HEK293 (cell line): ENCODE measurements around the gene ATP8B4.

Experiments
- CTCF ChIA-PET: fragments of 350-600 bp; formaldehyde crosslinking; extraction: SDS; loops from one replicate; lab custom pipeline; 2021; ENCODE audit warnings: antibody characterized with exemption; lab: Yijun Ruan, JAX
- POLR2A ChIA-PET: fragments of 300-600 bp; formaldehyde crosslinking; extraction: SDS; loops from one replicate; lab custom pipeline; 2020; ENCODE audit warnings: antibody characterized with exemption, inconsistent platforms; lab: Yijun Ruan, JAX
- H3K27ac ChIP-seq: fragments of 200-500 bp; sonication (Bioruptor generic); 2 replicates; pipeline ENCODE4 v1.5.1; 2014; ENCODE audit warnings: low read depth, low read length, control low read depth, inconsistent platforms; ENCODE audit errors: extremely low read depth
- H3K36me3 ChIP-seq, 2 experiments: fragments of 200-500 bp in 1 of 2; sonication (Bioruptor generic) in 1 of 2; 1 replicate in 1 of 2; 2 replicates in 1 of 2; pipeline ENCODE4 v1.5.1; 2014 to 2017; ENCODE audit warnings: inconsistent platforms in 2 of 2, low read length in 2 of 2; ENCODE audit not compliant: control insufficient read depth in 2 of 2, insufficient read depth in 1 of 2
- H3K4me1 ChIP-seq: fragments of 200-500 bp; sonication (Bioruptor generic); 2 replicates; pipeline ENCODE4 v1.5.1; 2014; ENCODE audit warnings: mild to moderate bottlenecking, low read length, inconsistent platforms; ENCODE audit not compliant: control insufficient read depth, insufficient read depth
- H3K4me3 ChIP-seq: 2 replicates; pipeline ENCODE4 v1.5.1; 2011; ENCODE audit warnings: low read depth, mild to moderate bottlenecking, control low read depth, low read length, moderate library complexity
- H3K9me3 ChIP-seq: fragments of 200-500 bp; sonication (Bioruptor generic); 2 replicates; pipeline ENCODE4 v1.5.1; 2014; ENCODE audit warnings: low read depth, low read length, inconsistent platforms; ENCODE audit not compliant: control insufficient read depth, insufficient read depth
- GLIS2 ChIP-seq: fragments of 450-650 bp; formaldehyde crosslinking; IDR thresholded peaks from 2 replicates; pipeline ENCODE4 v1.5.1; 2016; ENCODE audit warnings: missing biosample characterization, missing genetic modification characterization
- KLF8 ChIP-seq: fragments of 450-650 bp; formaldehyde crosslinking; IDR thresholded peaks from 2 replicates; pipeline ENCODE4 v1.5.1; 2016; ENCODE audit warnings: missing biosample characterization, missing genetic modification characterization
- SCRT2 ChIP-seq: fragments of 450-650 bp; formaldehyde crosslinking; IDR thresholded peaks from 2 replicates; pipeline ENCODE4 v1.5.1; 2016; ENCODE audit warnings: missing biosample characterization, missing genetic modification characterization
- TCF7L2 ChIP-seq: IDR thresholded peaks from 2 replicates; pipeline ENCODE4 v1.6.1; 2011; ENCODE audit warnings: low read depth, mild to moderate bottlenecking, inconsistent platforms, low read length, moderate library complexity, borderline replicate concordance
- TRIM28 ChIP-seq: IDR thresholded peaks from 2 replicates; pipeline ENCODE4 v1.6.1; 2011; ENCODE audit warnings: low read length, control low read depth, borderline replicate concordance
- ZBTB21 ChIP-seq: fragments of 450-650 bp; formaldehyde crosslinking; IDR thresholded peaks from 2 replicates; pipeline ENCODE4 v1.5.1; 2017; ENCODE audit warnings: missing biosample characterization, missing genetic modification characterization
- ZBTB7A ChIP-seq: fragments of 450-650 bp; formaldehyde crosslinking; IDR thresholded peaks from 2 replicates; pipeline ENCODE4 v1.5.1; 2016; ENCODE audit warnings: low read depth, missing biosample characterization, missing genetic modification characterization
- ZNF302 ChIP-seq: fragments of 450-650 bp; formaldehyde crosslinking; IDR thresholded peaks from 2 replicates; pipeline ENCODE4 v1.5.1; 2016; ENCODE audit warnings: missing biosample characterization, missing genetic modification characterization, low read depth
- ZSCAN23 ChIP-seq: fragments of 450-650 bp; formaldehyde crosslinking; IDR thresholded peaks from 2 replicates; pipeline ENCODE4 v1.5.1; 2016; ENCODE audit warnings: missing biosample characterization, missing genetic modification characterization
- TF ChIP-seq, protein P1 (sequence below): fragments of 450-650 bp; formaldehyde crosslinking; IDR thresholded peaks from 2 replicates; pipeline ENCODE4 v1.5.1; 2016; ENCODE audit warnings: missing biosample characterization, missing genetic modification characterization
- TF ChIP-seq, protein P2 (sequence below): fragments of 450-650 bp; formaldehyde crosslinking; IDR thresholded peaks from 2 replicates; pipeline ENCODE4 v1.5.1; 2016; ENCODE audit warnings: missing biosample characterization, missing genetic modification characterization
- TF ChIP-seq, protein P3 (sequence below): fragments of 450-650 bp; formaldehyde crosslinking; IDR thresholded peaks from 2 replicates; pipeline ENCODE4 v1.5.1; 2016; ENCODE audit warnings: missing biosample characterization, missing genetic modification characterization

Gene ATP8B4

DNA sequence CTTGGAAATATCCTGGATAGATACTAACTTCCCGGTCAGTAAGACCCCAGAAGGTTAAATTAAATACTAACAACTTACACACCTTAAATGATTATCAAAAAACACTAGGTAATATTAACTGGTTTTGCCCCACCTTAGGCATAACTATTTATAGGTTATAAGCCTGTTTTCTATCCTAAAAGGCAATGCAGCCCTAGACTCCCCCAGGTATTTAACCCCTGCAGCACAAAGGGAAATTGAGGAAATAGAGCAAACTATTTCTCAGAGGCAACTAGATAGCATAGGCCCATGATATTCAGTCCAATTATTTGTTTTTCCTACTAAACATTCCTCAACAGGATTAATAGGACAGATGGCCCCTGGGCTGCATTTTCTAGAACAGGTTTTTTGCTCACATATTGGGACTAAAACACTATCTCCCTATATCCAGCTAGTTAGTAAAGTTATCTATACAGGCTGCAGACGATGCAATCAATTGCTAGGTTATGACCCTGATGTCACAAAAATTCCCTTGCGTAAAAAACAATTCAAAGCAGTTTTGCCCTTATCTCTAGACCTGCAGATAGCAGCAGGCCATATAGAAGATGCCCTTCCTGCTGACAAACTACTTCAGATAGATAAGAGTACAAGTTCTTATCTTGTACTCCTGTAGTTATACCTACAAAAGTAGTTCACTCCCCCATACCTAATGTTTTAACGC, 276.9 kb downstream of the ATP8B4 start:
- no peaks in the 10 kb centered on the region for H3K4me1 ChIP-seq
- H3K36me3 ChIP-seq: no peaks in the 10 kb centered on the region
- ChIA-PET POLR2A (no interaction called here), CTCF (no interaction called here)
- H3K4me3 ChIP-seq: no peak overlapping the region
- H3K27ac ChIP-seq: no peak overlapping the region
- no peak for TF ChIP-seq TCF7L2
- TF ChIP-seq, protein P1, sequence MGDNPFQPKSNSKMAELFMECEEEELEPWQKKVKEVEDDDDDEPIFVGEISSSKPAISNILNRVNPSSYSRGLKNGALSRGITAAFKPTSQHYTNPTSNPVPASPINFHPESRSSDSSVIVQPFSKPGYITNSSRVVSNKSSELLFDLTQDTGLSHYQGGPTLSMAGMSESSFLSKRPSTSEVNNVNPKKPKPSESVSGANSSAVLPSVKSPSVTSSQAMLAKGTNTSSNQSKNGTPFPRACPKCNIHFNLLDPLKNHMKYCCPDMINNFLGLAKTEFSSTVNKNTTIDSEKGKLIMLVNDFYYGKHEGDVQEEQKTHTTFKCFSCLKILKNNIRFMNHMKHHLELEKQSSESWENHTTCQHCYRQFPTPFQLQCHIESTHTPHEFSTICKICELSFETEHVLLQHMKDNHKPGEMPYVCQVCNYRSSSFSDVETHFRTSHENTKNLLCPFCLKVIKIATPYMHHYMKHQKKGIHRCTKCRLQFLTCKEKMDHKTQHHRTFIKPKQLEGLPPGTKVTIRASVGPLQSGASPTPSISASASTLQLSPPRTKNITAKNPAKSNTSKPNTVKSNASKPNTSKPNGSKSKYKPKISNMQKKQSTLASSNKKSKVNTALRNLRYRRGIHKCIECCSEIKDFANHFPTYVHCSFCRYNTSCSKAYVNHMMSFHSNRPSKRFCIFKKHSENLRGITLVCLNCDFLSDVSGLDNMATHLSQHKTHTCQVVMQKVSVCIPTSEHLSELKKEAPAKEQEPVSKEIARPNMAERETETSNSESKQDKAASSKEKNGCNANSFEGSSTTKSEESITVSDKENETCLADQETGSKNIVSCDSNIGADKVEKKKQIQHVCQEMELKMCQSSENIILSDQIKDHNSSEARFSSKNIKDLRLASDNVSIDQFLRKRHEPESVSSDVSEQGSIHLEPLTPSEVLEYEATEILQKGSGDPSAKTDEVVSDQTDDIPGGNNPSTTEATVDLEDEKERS: no peak
- TF ChIP-seq TRIM28: no peak
- no peak for TF ChIP-seq ZBTB7A (tag by site-specific recombination)
- TF ChIP-seq GLIS2: no peak
- TF ChIP-seq ZSCAN23 (tag by site-specific recombination): no peak
- TF ChIP-seq, protein P2, sequence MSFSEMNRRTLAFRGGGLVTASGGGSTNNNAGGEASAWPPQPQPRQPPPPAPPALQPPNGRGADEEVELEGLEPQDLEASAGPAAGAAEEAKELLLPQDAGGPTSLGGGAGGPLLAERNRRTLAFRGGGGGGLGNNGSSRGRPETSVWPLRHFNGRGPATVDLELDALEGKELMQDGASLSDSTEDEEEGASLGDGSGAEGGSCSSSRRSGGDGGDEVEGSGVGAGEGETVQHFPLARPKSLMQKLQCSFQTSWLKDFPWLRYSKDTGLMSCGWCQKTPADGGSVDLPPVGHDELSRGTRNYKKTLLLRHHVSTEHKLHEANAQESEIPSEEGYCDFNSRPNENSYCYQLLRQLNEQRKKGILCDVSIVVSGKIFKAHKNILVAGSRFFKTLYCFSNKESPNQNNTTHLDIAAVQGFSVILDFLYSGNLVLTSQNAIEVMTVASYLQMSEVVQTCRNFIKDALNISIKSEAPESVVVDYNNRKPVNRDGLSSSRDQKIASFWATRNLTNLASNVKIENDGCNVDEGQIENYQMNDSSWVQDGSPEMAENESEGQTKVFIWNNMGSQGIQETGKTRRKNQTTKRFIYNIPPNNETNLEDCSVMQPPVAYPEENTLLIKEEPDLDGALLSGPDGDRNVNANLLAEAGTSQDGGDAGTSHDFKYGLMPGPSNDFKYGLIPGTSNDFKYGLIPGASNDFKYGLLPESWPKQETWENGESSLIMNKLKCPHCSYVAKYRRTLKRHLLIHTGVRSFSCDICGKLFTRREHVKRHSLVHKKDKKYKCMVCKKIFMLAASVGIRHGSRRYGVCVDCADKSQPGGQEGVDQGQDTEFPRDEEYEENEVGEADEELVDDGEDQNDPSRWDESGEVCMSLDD (tag by site-specific recombination): no peak
- TF ChIP-seq, all 188 proteins: peak for 0
- H3K9me3 ChIP-seq: no peaks in the 10 kb centered on the region

DNA sequence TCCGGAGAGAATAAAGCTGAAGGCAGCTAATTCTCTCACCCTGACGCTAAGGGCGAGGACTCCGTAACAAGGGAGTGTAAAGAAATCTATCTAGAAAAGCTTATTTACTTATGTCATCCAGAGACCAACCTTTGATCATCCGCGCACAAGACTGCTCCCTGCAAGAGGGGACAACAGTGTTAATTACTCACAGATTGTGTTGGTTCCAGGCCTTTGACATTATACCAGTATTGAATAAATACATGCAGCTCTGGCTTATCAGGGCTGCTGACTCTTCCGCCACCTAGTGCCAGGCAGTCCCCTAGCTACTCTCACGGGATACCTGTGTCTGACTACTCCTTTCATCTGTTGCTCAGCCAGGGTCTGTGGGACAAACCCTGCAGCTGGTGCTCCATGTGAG, 286.5 kb downstream of the ATP8B4 start:
- Histone ChIP-seq H3K27ac (no peak overlapping the region), H3K4me1 (no peaks in the 10 kb centered on the region), H3K4me3 (no peak overlapping the region), H3K9me3 (no peaks in the 10 kb centered on the region), H3K36me3 (no peaks in the 10 kb centered on the region)
- CTCF ChIA-PET: interaction anchor here (0.7 to 1.0 kb wide), 2 partner anchors 24 to 43 kb away, joined by 3 to 4 read pairs; no protein-coding TSS in a partner anchor
- TF ChIP-seq ZBTB21 (tag by site-specific recombination): no peak
- peak; percentile 45; the same call in 1 of the 2 replicates for TF ChIP-seq SCRT2 (tag by site-specific recombination)
- POLR2A ChIA-PET: no interaction called here

DNA sequence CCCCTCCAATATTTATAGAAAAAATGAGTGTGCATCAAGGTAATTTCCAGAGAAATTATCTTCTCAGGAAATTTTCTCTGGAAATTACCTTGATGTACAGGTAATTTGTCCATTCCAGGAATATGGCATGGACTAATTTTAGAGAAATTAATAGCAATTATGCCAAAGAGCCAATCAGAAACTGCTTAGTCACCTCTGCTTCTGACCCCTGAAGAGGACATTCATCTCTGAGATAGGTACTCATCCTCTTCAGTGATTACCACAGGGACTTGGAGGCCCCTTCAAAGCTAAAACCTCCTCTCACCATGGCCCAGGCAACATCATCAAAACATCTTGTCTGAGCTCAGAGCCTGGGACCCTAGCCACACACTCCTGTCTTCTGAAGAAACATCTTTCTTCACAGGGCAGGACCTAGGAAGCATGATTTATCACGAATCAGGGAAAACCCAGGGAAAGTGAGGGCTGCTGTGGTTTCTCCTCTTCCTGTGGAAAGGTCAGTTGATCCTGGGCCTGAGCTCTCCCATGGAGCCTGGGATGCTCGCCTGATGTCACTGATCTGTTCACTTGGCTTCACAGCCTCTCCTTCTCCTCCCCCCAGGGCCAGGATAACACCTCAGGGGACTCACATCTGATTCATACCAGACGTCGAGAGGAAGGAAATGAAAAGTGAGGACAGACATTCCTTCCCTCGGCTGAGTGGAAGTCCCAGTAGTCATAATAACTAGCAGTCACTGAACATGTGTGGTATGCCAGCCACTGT, 287.6 kb downstream of the ATP8B4 start:
- TF ChIP-seq, protein P3, sequence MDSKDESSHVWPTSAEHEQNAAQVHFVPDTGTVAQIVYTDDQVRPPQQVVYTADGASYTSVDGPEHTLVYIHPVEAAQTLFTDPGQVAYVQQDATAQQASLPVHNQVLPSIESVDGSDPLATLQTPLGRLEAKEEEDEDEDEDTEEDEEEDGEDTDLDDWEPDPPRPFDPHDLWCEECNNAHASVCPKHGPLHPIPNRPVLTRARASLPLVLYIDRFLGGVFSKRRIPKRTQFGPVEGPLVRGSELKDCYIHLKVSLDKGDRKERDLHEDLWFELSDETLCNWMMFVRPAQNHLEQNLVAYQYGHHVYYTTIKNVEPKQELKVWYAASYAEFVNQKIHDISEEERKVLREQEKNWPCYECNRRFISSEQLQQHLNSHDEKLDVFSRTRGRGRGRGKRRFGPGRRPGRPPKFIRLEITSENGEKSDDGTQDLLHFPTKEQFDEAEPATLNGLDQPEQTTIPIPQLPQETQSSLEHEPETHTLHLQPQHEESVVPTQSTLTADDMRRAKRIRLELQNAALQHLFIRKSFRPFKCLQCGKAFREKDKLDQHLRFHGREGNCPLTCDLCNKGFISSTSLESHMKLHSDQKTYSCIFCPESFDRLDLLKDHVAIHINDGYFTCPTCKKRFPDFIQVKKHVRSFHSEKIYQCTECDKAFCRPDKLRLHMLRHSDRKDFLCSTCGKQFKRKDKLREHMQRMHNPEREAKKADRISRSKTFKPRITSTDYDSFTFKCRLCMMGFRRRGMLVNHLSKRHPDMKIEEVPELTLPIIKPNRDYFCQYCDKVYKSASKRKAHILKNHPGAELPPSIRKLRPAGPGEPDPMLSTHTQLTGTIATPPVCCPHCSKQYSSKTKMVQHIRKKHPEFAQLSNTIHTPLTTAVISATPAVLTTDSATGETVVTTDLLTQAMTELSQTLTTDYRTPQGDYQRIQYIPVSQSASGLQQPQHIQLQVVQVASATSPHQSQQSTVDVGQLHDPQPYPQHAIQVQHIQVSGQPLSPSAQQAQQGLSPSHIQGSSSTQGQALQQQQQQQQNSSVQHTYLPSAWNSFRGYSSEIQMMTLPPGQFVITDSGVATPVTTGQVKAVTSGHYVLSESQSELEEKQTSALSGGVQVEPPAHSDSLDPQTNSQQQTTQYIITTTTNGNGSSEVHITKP (tag by site-specific recombination): no peak
- TF ChIP-seq ZNF302 (tag by site-specific recombination) (no peak), KLF8 (tag by site-specific recombination) (no peak)
- H3K9me3 ChIP-seq: no peaks in the 10 kb centered on the region
- no peak overlapping the region for H3K27ac ChIP-seq
- CTCF ChIA-PET: interaction anchor here (0.6 to 1.0 kb wide), 2 partner anchors 44 to 1983 kb away, joined by 3 read pairs; no protein-coding TSS in a partner anchor
- no peaks in the 10 kb centered on the region for H3K4me1 ChIP-seq
- no peaks in the 10 kb centered on the region for H3K36me3 ChIP-seq
- POLR2A ChIA-PET: no interaction called here
- H3K4me3 ChIP-seq: no peak overlapping the region
